Keratinocyte (primary cell): ENCODE results near the gene ADAMTS17. TPM values are rescaled to one million over a fixed set of nuclear protein-coding genes. Genes with fewer than 3 reads are reported as not detected.

Experiments
- DNase-seq: peaks from one replicate; pipeline ENCODE4 v3.0.0-alpha.2; 2011; ENCODE audit warnings: low read depth, missing footprints, low spot score
- FAIRE-seq: peaks from 2 replicates; lab custom pipeline; 2011; peaks lifted over from hg19 to GRCh38; lab: Jason Lieb, UNC
- H2AFZ ChIP-seq: 2 replicates; pipeline ENCODE4 v1.6.0; 2012; ENCODE audit warnings: low read length, control low read depth, inconsistent platforms; ENCODE audit not compliant: control insufficient read depth
- H3K27ac ChIP-seq: 2 replicates; pipeline ENCODE4 v1.5.1; 2011; ENCODE audit warnings: low read length; ENCODE audit not compliant: control insufficient read depth, insufficient read depth
- H3K27me3 ChIP-seq: 3 replicates; pipeline ENCODE4 v1.6.0; 2011; ENCODE audit warnings: low read length; ENCODE audit not compliant: control insufficient read depth, insufficient read depth; ENCODE audit errors: extremely low read depth
- H3K36me3 ChIP-seq, 2 experiments: 2 replicates in 1 of 2; 3 replicates in 1 of 2; pipeline ENCODE4 v1.5.1; 2011; ENCODE audit warnings: low read length in 2 of 2, mild to moderate bottlenecking in 1 of 2; ENCODE audit not compliant: control insufficient read depth in 2 of 2, insufficient read depth in 2 of 2; ENCODE audit errors: extremely low read depth in 1 of 2
- H3K4me1 ChIP-seq: 3 replicates; pipeline ENCODE4 v1.5.1; 2011; ENCODE audit warnings: low read length; ENCODE audit not compliant: control insufficient read depth, insufficient read depth; ENCODE audit errors: extremely low read depth
- H3K4me2 ChIP-seq: 3 replicates; pipeline ENCODE4 v1.6.0; 2011; ENCODE audit warnings: low read depth, low read length; ENCODE audit not compliant: control insufficient read depth, insufficient read depth; ENCODE audit errors: extremely low read depth
- H3K4me3 ChIP-seq, 3 experiments: fragments of 200-600 bp in 1 of 3; sonication (generic) in 1 of 3; 2 replicates in 2 of 3; 3 replicates in 1 of 3; pipeline ENCODE4 v1.5.1; 2011 to 2016; ENCODE audit warnings: low read length in 3 of 3, mild to moderate bottlenecking in 3 of 3, control low read depth in 2 of 3, inconsistent platforms in 1 of 3, low read depth in 1 of 3, mixed read lengths in 1 of 3, mixed run types in 1 of 3, moderate library complexity in 1 of 3; ENCODE audit not compliant: control insufficient read depth in 2 of 3, insufficient read depth in 2 of 3; ENCODE audit errors: extremely low read depth in 1 of 3
- H3K79me2 ChIP-seq: 2 replicates; pipeline ENCODE4 v1.6.0; 2012; ENCODE audit warnings: low read length; ENCODE audit not compliant: control insufficient read depth, insufficient read depth
- H3K9ac ChIP-seq: 3 replicates; pipeline ENCODE4 v1.6.0; 2011; ENCODE audit warnings: low read length; ENCODE audit not compliant: control insufficient read depth, insufficient read depth; ENCODE audit errors: extremely low read depth
- H3K9me1 ChIP-seq: 3 replicates; pipeline ENCODE4 v1.6.0; 2011; ENCODE audit warnings: low read length; ENCODE audit not compliant: control insufficient read depth, insufficient read depth; ENCODE audit errors: extremely low read depth
- H3K9me3 ChIP-seq: 2 replicates; pipeline ENCODE4 v1.5.1; 2012; ENCODE audit warnings: low read depth, low read length; ENCODE audit not compliant: control insufficient read depth
- H4K20me1 ChIP-seq: 3 replicates; pipeline ENCODE4 v1.6.0; 2011; ENCODE audit warnings: low read length; ENCODE audit not compliant: control insufficient read depth, insufficient read depth; ENCODE audit errors: extremely low read depth
- CTCF ChIP-seq, 3 experiments: IDR thresholded peaks in 1 of 3; conservative IDR thresholded peaks in 1 of 3; optimal IDR thresholded peaks in 1 of 3; 2 replicates in 2 of 3; 3 replicates in 1 of 3; pipeline versions ENCODE3 to v1.5.1; 2011; ENCODE audit warnings: low read length in 3 of 3, mild to moderate bottlenecking in 3 of 3, moderate library complexity in 2 of 3, control low read depth in 1 of 3, inconsistent platforms in 1 of 3; ENCODE audit not compliant: insufficient read depth in 2 of 3; ENCODE audit errors: extremely low read depth in 1 of 3
- EZH2 ChIP-seq: IDR thresholded peaks from one replicate; pipeline ENCODE4 v1.6.1; 2012; ENCODE audit warnings: inconsistent platforms, mild to moderate bottlenecking, low read length, moderate library complexity
- dilution Hi-C: fragments of 300-500 bp; cut with MboI; formaldehyde crosslinking; loops from one replicate; pipeline ENCODE4 v1.7.0; 2020; ENCODE audit warnings: low sequenced_read_pairs; ENCODE audit not compliant: extremely low pct_ligation_motif_present
- polyA plus RNA-seq, 5 experiments: library from polyadenylated mRNA; depleted of rRNA in 3 of 5; stranded (reverse) in 3 of 5; stranded (forward) in 1 of 5; unstranded in 1 of 5; fragments of >200 nt; gene quantifications; 1 replicate in 1 of 5; 2 replicates in 3 of 5; 3 replicates in 1 of 5; pipeline versions ENCODE4 v1.2.1 to v1.2.3, GENCODE V29; 2011 to 2012; ENCODE audit warnings: missing spikeins in 2 of 5, low read depth in 1 of 5, low replicate concordance in 1 of 5

Gene ADAMTS17
- polyA plus RNA-seq, 1 donor (not counting 4 experiments of a cell fraction or from before 2014, with no cell fraction given), result 0.18 TPM

GRCh38 chr15:100306098-100306497 lies 35.7 kb downstream of the ADAMTS17 start:
- Histone ChIP-seq H2AFZ (no peak overlapping the region), H3K9ac (no peak overlapping the region), H3K4me2 (no peak overlapping the region), H3K4me1 (peaks cover 21% of the 10 kb centered on the region), H3K27me3 (peaks cover 18% of the 10 kb centered on the region), H3K36me3 (no peaks in the 10 kb centered on the region), H3K9me3 (no peaks in the 10 kb centered on the region), H3K79me2 (no peaks in the 10 kb centered on the region), H3K9me1 (no peaks in the 10 kb centered on the region), H4K20me1 (no peaks in the 10 kb centered on the region), H3K27ac (no peak overlapping the region), H3K4me3 (no peak overlapping the region)
- DNase-seq (no peak), FAIRE-seq (no peak)
- no peak for TF ChIP-seq CTCF (optimal IDR thresholded peaks at IDR 0.05 in 1 of 3, IDR thresholded peaks at IDR 0.05 in 1 of 3, conservative IDR thresholded peaks at IDR 0.05 in 1 of 3; ENCODE audit: extremely low read depth in 1 of 3, insufficient read depth in 2 of 3, low read length in 3 of 3)
- no peak for TF ChIP-seq EZH2
- dilution Hi-C loops, result no loop called here

GRCh38 chr15:100301910-100302431 lies 39.8 kb downstream of the ADAMTS17 start:
- H3K9me3 ChIP-seq, result no peaks in the 10 kb centered on the region
- FAIRE-seq, result no peak
- H2AFZ ChIP-seq, result no peak overlapping the region
- H3K79me2 ChIP-seq, result no peaks in the 10 kb centered on the region
- no peaks in the 10 kb centered on the region for H3K36me3 ChIP-seq
- no peaks in the 10 kb centered on the region for H3K9me1 ChIP-seq
- dilution Hi-C loops, result no loop called here
- DNase-seq, result no peak
- H3K4me2 ChIP-seq, result no peak overlapping the region
- H4K20me1 ChIP-seq, result no peaks in the 10 kb centered on the region
- peaks cover 21% of the 10 kb centered on the region for H3K27me3 ChIP-seq
- H3K4me1 ChIP-seq, result no peaks in the 10 kb centered on the region
- no peak for TF ChIP-seq EZH2
- no peak for TF ChIP-seq CTCF (optimal IDR thresholded peaks at IDR 0.05 in 1 of 3, IDR thresholded peaks at IDR 0.05 in 1 of 3, conservative IDR thresholded peaks at IDR 0.05 in 1 of 3; ENCODE audit: extremely low read depth in 1 of 3, insufficient read depth in 2 of 3, low read length in 3 of 3)
- H3K27ac ChIP-seq, result no peak overlapping the region
- no peak overlapping the region for H3K4me3 ChIP-seq
- no peak overlapping the region for H3K9ac ChIP-seq
